DND-41 (cell line): Measurements from ENCODE around the gene ZSCAN23.

ENCODE experiments used
- CTCF ChIP-seq: IDR thresholded peaks from 2 replicates; pipeline ENCODE4 v1.5.1; 2012; ENCODE audit warnings: borderline replicate concordance, low read length, moderate library complexity, mild to moderate bottlenecking; ENCODE audit not compliant: poor library complexity, severe bottlenecking; ENCODE audit errors: extremely low read depth
- EZH2 ChIP-seq: IDR thresholded peaks from 3 replicates; pipeline ENCODE4 v1.6.1; 2012; ENCODE audit warnings: borderline replicate concordance, low read depth, mild to moderate bottlenecking, moderate library complexity, low read length, inconsistent platforms; ENCODE audit not compliant: severe bottlenecking

GRCh38 chr6:28488916-28489365 lies 45.6 kb upstream of the ZSCAN23 start:
- TF ChIP-seq CTCF (no peak), EZH2 (no peak)
